Aorta (tissue), 5 donors: ENCODE results near the gene GLTPD2. TPM values are rescaled to one million over a fixed set of nuclear protein-coding genes. Genes with fewer than 3 reads are reported as not detected.

Source experiments
- ATAC-seq: fragments of 200-7000 bp; cut with Tn5 transposase; one replicate; pipeline ENCODE4 v1.9.1; 2022; ENCODE audit warnings: moderate library complexity; ENCODE audit not compliant: low FRiP score
- DNase-seq, 2 donors: peaks; one replicate each; pipeline ENCODE4 v3.0.0-alpha.2; 2020
- H3K27ac ChIP-seq, 2 donors: one replicate each; pipeline ENCODE4 v1.5.1; 2013; ENCODE audit warnings: low read length in 2 of 2, mild to moderate bottlenecking in 2 of 2, moderate library complexity in 2 of 2, control low read depth in 1 of 2, inconsistent platforms in 1 of 2, low read depth in 1 of 2
- H3K27me3 ChIP-seq, 2 donors: one replicate each; pipeline ENCODE4 v1.6.1; 2013; ENCODE audit warnings: control low read depth in 1 of 2, low read length in 1 of 2, mild to moderate bottlenecking in 1 of 2, moderate library complexity in 1 of 2; ENCODE audit not compliant: insufficient read depth in 2 of 2, control insufficient read depth in 1 of 2
- H3K36me3 ChIP-seq, 2 donors: one replicate each; pipeline ENCODE4 v1.6.1; 2013; ENCODE audit warnings: control low read depth in 1 of 2, low read length in 1 of 2, mild to moderate bottlenecking in 1 of 2; ENCODE audit not compliant: insufficient read depth in 2 of 2, control insufficient read depth in 1 of 2
- H3K4me1 ChIP-seq, 2 donors: one replicate each; pipeline ENCODE4 v1.6.1; 2013; ENCODE audit warnings: low read length in 2 of 2, control low read depth in 1 of 2, mild to moderate bottlenecking in 1 of 2, moderate library complexity in 1 of 2; ENCODE audit not compliant: insufficient read depth in 2 of 2, control insufficient read depth in 1 of 2
- H3K4me3 ChIP-seq, 2 donors: one replicate each; pipeline ENCODE4 v1.5.1; 2013; ENCODE audit warnings: low read length in 2 of 2, control low read depth in 1 of 2, mild to moderate bottlenecking in 1 of 2
- H3K9me3 ChIP-seq: one replicate; pipeline ENCODE4 v1.6.1; 2013; ENCODE audit warnings: mild to moderate bottlenecking, low read length; ENCODE audit not compliant: control insufficient read depth
- WGBS, 2 donors: extraction: QIAGEN DNeasy Blood & Tissue Kit; methylation state at CpG; one replicate each; pipeline ENCODE4 v1.1.7; 2013; 5-methylcytosine and 5-hydroxymethylcytosine counted together
- intact Hi-C, 2 donors: fragments of 100-400 bp; cut with DNase I; formaldehyde crosslinking; loops; one replicate each; pipeline versions ENCODE4 v1.14.2 to v1.15.0; 2022
- polyA plus RNA-seq, 2 donors: library from polyadenylated mRNA; stranded (reverse); fragments of 200-250 nt; gene quantifications; one replicate each; pipeline ENCODE4 v1.2.3, GENCODE V29; 2013
- total RNA-seq, 2 donors: library from RNA; stranded (reverse); fragmentation: NEBNext Ultra II Directional; extraction: Animal tissue kit (Norgen Biotek cat#: 25700); gene quantifications; one replicate each; pipeline ENCODE4 v1.2.1, GENCODE V29; 2021
- donor health status: healthy with polysubstance abuse.
- donor health status: Bipolar disorder and iron deficiency.
- donor health status: DM: no; HTN: no; CAD: no.
- donor health status: DM: no; HTN: no; CAD: no.
- donor health status: DM: yes; HTN: yes; CAD: no.

GLTPD2 gene
- total and polyA plus RNA-seq, 4 donors, result 3.4 TPM; not detected in 3

DNA sequence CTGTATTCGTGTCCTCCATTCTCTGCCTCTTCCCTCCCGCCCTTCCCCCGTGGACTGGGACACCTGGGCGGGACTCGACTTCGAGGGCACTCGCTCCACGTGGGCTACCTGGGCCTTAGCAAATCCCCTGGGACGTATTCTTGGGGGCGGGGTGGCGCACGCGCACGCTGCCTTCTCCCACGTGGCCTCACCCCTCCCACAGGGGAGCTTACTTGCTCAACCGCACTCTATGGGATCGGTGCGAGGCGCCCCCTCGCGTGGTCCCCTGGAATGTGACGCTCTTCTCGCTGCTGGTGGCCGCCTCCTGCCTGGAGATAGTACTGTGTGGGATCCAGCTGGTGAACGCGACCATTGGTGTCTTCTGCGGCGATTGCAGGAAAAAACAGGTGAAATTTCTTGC, 6.1 kb upstream of the GLTPD2 start:
- 28 to 29% methylated on average over 28 of the region's 28 CpGs for WGBS, 2 donors

DNA sequence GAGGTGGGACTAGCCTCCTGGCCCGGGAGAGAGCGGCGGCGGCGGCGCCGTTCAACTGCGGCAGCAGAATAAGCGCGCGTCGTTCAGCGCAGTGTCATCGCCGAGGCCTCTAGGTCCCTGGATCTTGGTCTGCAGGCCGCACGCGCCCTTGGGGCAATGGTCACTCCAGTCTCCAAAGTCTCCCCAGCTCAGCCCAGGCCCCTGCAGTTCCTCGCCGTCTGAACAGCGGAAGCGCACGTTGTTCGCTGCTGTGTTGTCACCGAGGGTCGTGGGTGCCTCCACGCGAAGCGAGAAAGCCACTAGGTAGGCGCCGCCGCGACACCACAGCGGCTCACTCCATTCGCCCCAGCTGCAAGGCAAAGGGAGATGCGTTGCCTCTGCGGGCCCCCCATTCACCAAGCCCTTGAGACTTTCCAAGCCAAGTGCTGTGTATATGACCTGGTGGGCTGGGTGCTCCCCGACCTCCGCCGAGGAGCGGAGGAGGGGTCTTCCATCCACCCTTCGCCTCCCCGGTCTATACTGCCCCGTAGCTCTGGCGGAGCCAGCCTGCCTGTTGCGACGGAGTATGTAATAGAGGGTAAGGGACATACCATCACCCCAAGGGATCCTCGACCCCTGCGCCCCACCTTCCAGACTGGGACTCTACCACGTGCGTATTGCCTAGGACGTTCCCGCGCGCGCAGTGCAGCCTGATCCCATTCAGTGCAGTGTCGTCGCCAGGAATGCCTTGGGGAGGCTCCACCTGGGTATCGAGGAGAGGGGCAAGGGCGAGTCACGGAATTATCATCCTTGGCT, 3.3 kb upstream of the GLTPD2 start:
- Histone ChIP-seq H3K4me1 (no peaks in the 10 kb centered on the region), H3K36me3 (no peaks in the 10 kb centered on the region), H3K4me3 (no peak overlapping the region), H3K27me3 (no peaks in the 10 kb centered on the region), H3K27ac (no peak overlapping the region), H3K9me3 (no peaks in the 10 kb centered on the region)
- intact Hi-C loops, result loop anchor here (2.0 to 10.0 kb wide), 3 partner anchors 51 to 103 kb away; partner anchors contain the start of genes MED11 (in 2 of the 2), CXCL16 (in 1 of the 2) and ZMYND15 (in 1 of the 2)
- DNase-seq (no peak), ATAC-seq (no peak)
- 7 to 8% methylated on average over 61 of the region's 61 CpGs for WGBS, 2 donors

More for the DNA sequence above, 6.1 kb upstream of the GLTPD2 start:
- no peaks in the 10 kb centered on the region for H3K9me3 ChIP-seq
- peak in 1 of 2 donors; percentile 78 for DNase-seq
- H3K4me1 ChIP-seq, result no peaks in the 10 kb centered on the region
- no peak for ATAC-seq
- H3K27ac ChIP-seq, result no peak overlapping the region
- no peak overlapping the region for H3K4me3 ChIP-seq
- H3K36me3 ChIP-seq, result no peaks in the 10 kb centered on the region
- no peaks in the 10 kb centered on the region for H3K27me3 ChIP-seq
- intact Hi-C loops, result loop anchor here in 1 of 2 donors (10.0 kb wide), 1 partner anchor 48 kb away; the partner anchor contains the start of genes CXCL16, MED11 and ZMYND15

DNA sequence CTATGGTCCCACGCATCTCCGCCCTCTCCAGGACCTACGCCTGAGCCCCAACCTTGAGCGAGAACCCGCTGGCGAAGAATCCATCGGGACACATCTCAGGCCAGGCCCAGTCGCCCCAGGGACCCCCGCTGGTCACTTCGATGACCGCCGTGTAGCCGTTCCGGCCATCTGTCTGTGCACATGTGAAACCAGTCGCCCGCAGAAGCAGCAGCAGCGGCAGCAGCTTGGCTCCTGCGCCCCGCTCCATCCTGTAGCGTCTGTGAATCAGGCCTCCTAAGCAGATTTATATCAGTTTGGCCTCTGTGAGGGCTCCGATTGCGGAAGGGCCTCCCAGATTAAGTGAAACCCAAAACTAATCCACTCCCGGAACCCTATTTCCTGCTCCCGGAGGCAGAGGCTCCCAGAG, 2.7 kb upstream of the GLTPD2 start, which contains the start of gene VMO1:
Gene VMO1, minus strand, starts transcription at position 259 of the 406 bp plus-strand sequence. Its CDS starts 12 bp downstream, at position 247.
- ATAC-seq, result no peak
- Histone ChIP-seq H3K27ac (no peak within 1 kb of the TSS), H3K36me3 (no peaks in the 10 kb centered on the region), H3K4me1 (no peaks in the 10 kb centered on the region), H3K9me3 (no peaks in the 10 kb centered on the region), H3K27me3 (no peaks in the 10 kb centered on the region), H3K4me3 (no peak within 1 kb of the TSS)
- peak in 1 of 2 donors; percentile 64 for DNase-seq
- 3 to 4% methylated on average over 24 of the region's 24 CpGs for WGBS, 2 donors
- intact Hi-C loops, result loop anchor here (2.0 to 10.0 kb wide), 3 partner anchors 51 to 103 kb away; partner anchors contain the start of genes MED11 (in 2 of the 2), CXCL16 (in 1 of the 2) and ZMYND15 (in 1 of the 2)

DNA sequence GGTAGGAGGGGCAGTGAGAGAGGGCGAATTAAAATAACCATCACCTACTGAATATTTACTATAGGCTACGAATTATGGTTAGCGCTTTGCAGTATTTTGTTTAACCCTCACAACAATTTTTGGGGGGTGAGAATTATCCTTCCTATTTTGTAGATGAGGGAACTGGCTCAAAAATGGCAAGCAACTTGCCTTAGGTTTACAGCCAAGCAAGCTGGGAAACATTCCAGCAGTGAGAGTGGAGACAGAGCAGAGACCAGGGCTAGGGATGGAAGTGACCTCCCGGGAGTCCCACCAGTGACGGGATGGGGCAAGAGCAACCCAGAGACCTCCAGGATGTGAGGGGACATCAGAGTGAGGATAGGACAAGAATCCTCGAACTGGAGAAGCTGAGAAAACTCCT, 2.2 kb upstream of the GLTPD2 start:
- H3K27ac ChIP-seq, result no peak overlapping the region

DNA sequence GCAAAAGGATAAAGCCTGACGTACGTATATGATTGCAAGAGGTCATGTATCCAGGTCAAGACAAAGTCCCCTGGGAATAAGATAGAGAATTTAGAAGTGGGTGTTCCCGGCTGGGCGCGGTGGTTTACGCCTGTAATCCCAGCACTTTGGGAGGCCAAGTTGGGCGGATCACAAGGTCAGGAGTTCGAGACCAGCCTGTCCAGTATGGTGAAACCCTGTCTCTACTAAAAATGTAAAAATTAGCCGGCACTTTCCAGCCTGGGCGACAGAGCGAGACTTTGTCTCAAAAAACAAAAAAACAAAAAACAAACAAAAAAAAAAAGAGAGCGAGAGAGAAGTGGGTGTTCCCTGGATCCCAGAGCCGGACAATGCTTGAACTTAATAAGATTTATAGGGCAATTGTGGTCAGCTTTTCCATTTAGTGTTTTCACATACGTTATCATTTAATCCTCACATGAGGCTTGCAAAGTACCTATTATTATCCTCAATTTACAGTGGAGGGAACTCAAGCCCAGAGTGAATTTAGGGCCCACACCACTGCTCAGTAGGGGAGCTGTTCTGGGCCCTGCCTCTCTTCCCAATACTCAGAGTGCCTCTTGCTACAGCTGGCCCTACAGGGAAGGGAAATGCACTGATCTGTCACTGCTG, 481 bp upstream of the GLTPD2 start:
- no peaks in the 10 kb centered on the region for H3K27me3 ChIP-seq
- no peak overlapping the region for H3K4me3 ChIP-seq
- ATAC-seq (no peak), DNase-seq (no peak)
- intact Hi-C loops, result loop anchor here (2.0 to 10.0 kb wide), 3 partner anchors 53 to 101 kb away; partner anchors contain the start of genes MED11 (in 2 of the 2), CXCL16 (in 1 of the 2) and ZMYND15 (in 1 of the 2)
- no peaks in the 10 kb centered on the region for H3K36me3 ChIP-seq
- H3K27ac ChIP-seq, result no peak overlapping the region
- WGBS, 2 donors, result 87 to 92% methylated on average over 14 of the region's 14 CpGs
- H3K9me3 ChIP-seq, result no peaks in the 10 kb centered on the region
- no peaks in the 10 kb centered on the region for H3K4me1 ChIP-seq

More for the DNA sequence above, 2.2 kb upstream of the GLTPD2 start:
- Histone ChIP-seq H3K36me3 (no peaks in the 10 kb centered on the region), H3K9me3 (no peaks in the 10 kb centered on the region), H3K27me3 (no peaks in the 10 kb centered on the region), H3K4me1 (no peaks in the 10 kb centered on the region), H3K4me3 (no peak overlapping the region)
- no peak for ATAC-seq
- WGBS, 2 donors, result 4 to 7% methylated on average over 6 of the region's 6 CpGs
- no peak for DNase-seq
- intact Hi-C loops, result loop anchor here (2.0 to 10.0 kb wide), 3 partner anchors 52 to 102 kb away; partner anchors contain the start of genes MED11 (in 2 of the 2), CXCL16 (in 1 of the 2) and ZMYND15 (in 1 of the 2)

DNA sequence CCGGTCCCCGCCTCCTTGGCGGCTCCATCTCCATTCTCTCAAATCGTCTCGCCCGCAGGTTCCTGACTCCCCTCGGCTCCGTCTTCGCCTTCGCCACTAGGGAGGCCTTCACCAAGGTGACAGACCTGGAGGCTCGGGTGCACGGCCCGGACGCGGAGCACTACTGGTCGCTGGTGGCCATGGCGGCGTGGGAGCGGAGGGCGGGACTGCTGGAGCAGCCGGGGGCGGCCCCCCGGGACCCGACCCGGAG, 862 bp downstream of the GLTPD2 start:
- peak overlapping the region in 1 of 2 donors; percentile 93 for H3K27ac ChIP-seq
- H3K27me3 ChIP-seq, result no peaks in the 10 kb centered on the region
- H3K4me1 ChIP-seq, result no peaks in the 10 kb centered on the region
- 0% methylated on average over 18 to 25 of the region's 25 CpGs for WGBS, 2 donors
- no peaks in the 10 kb centered on the region for H3K9me3 ChIP-seq
- DNase-seq, result no peak
- H3K4me3 ChIP-seq, result peak overlapping the region; percentile 50 to 80
- H3K36me3 ChIP-seq, result no peaks in the 10 kb centered on the region
- no peak for ATAC-seq
- intact Hi-C loops, result loop anchor here (2.0 to 10.0 kb wide), 3 partner anchors 55 to 99 kb away; partner anchors contain the start of genes MED11 (in 2 of the 2), CXCL16 (in 1 of the 2) and ZMYND15 (in 1 of the 2)

DNA sequence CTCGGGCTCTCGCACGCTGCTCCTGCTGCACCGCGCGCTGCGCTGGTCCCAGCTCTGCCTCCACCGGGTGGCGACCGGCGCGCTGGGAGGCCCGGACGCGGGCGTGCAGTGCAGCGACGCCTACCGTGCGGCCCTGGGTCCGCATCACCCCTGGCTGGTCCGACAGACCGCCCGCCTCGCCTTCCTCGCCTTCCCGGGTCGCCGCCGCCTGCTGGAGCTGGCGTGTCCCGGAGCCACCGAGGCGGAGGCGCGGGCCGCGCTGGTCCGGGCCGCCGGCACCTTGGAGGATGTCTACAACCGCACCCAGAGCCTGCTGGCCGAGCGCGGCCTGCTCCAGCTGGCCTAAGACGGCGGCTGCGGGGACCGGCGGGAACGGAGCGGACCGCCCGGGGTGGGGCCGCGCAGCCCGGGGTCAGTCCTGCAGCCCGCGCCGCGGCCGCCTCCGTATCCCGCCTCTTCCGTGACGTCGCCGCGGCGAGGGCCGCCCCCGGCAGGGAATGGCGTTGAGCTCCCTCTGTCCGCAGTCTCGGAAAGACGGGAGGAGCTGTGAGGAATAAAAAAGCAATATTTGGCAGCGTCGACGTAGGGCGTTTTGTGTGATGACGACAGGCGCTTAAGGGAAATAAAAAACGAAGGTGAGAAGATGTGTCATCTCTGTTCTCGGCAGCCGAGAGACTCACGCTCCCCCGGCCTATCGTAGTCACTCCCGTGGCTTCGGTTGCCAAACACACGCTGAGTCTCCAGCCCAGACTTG, 1.4 kb downstream of the GLTPD2 start:
- ATAC-seq (peak; percentile 94), DNase-seq (peak; percentile 90 to 94)
- WGBS, 2 donors, result 0 to 1% methylated on average over 58 to 91 of the region's 91 CpGs
- Histone ChIP-seq H3K4me3 (peak overlapping the region; percentile 50 to 80), H3K9me3 (no peaks in the 10 kb centered on the region), H3K4me1 (no peaks in the 10 kb centered on the region), H3K36me3 (no peaks in the 10 kb centered on the region), H3K27me3 (no peaks in the 10 kb centered on the region), H3K27ac (peak overlapping the region in 1 of 2 donors; percentile 93)
- intact Hi-C loops, result loop anchor here (2.0 to 10.0 kb wide), 3 partner anchors 55 to 99 kb away; partner anchors contain the start of genes MED11 (in 2 of the 2), CXCL16 (in 1 of the 2) and ZMYND15 (in 1 of the 2)

DNA sequence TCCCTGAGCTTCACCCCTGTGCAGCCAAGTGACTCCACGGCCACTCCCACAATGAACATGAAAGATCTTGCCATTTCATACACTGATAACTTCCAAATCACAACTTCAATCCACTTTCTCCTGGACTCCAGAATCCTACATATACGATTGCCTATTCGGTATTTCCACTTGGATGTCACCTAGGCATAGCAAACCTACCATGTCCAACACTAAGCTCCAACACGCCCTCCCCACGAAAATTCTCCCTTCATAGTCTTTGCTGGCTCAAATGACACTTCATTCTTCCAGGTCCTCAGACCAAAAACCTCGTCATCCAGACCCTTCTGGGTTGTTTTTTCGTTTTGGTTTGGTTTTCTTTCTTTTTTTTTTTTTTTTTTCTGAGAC, 1.9 kb downstream of the GLTPD2 start:
- DNase-seq, result no peak
- H3K27me3 ChIP-seq, result no peaks in the 10 kb centered on the region
- H3K27ac ChIP-seq, result peak overlapping the region in 1 of 2 donors; percentile 93
- intact Hi-C loops, result no loop called here
- no peaks in the 10 kb centered on the region for H3K4me1 ChIP-seq
- no peaks in the 10 kb centered on the region for H3K36me3 ChIP-seq
- no peaks in the 10 kb centered on the region for H3K9me3 ChIP-seq
- peak overlapping the region; percentile 44 to 50 for H3K4me3 ChIP-seq
- 41 to 43% methylated on average over 7 of the region's 7 CpGs for WGBS, 2 donors
- no peak for ATAC-seq
